Measurements from ENCODE around the gene WNT2.

GRCh38 chr7:117320523-117320922 lies 2.3 kb downstream of the WNT2 start:
- TF ChIP-seq CTCF (IDR thresholded peaks at IDR 0.05): no peak
- no peak for TF ChIP-seq POLR2A (IDR thresholded peaks at IDR 0.05)
